Skeletal muscle satellite cell (primary cell): ENCODE data around the gene KIF27.

Source experiments
- H3K27me3 ChIP-seq: 2 replicates; pipeline ENCODE4 v1.7.0; 2013; ENCODE audit warnings: low read length; ENCODE audit not compliant: control insufficient read depth, insufficient read depth
- H3K36me3 ChIP-seq: 2 replicates; pipeline ENCODE4 v1.7.0; 2013; ENCODE audit warnings: mild to moderate bottlenecking, control low read depth, low read length; ENCODE audit not compliant: insufficient read depth
- H3K4me1 ChIP-seq: 2 replicates; pipeline ENCODE4 v1.7.0; 2013; ENCODE audit warnings: low read length; ENCODE audit not compliant: control insufficient read depth, insufficient read depth
- H3K4me2 ChIP-seq: 2 replicates; pipeline ENCODE4 v1.7.0; 2013; ENCODE audit warnings: mild to moderate bottlenecking, low read length
- H3K4me3 ChIP-seq: 2 replicates; pipeline ENCODE4 v1.7.0; 2013; ENCODE audit warnings: low read length
- H3K9ac ChIP-seq: 2 replicates; pipeline ENCODE4 v1.7.0; 2013; ENCODE audit warnings: mild to moderate bottlenecking, low read depth, low read length, moderate library complexity
- H3K9me3 ChIP-seq: replicated peaks from 2 replicates; pipeline ENCODE4 v1.7.0; 2013; ENCODE audit warnings: mild to moderate bottlenecking, control low read depth, low read length

Gene KIF27

DNA sequence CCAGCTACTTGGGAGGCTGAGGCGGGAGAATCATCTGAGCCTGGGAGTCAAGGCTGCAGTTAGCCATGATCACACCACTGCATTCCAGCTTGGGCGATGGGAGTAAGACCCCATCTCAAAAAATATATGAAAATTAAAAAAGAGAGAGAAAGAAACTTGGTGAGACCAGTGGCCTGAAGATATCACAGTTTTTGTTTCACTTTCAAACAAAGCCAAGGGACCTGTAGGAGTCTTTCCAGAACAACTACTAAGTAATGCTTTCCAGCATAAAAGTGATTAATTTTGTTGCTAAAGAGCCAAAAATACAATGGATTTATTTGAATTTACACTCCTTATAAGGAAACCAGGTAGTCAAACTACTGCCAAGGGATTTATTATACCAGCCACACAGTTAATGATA is 127.2 kb downstream of the KIF27 start:
- no peaks in the 10 kb centered on the region for H3K4me1 ChIP-seq

DNA sequence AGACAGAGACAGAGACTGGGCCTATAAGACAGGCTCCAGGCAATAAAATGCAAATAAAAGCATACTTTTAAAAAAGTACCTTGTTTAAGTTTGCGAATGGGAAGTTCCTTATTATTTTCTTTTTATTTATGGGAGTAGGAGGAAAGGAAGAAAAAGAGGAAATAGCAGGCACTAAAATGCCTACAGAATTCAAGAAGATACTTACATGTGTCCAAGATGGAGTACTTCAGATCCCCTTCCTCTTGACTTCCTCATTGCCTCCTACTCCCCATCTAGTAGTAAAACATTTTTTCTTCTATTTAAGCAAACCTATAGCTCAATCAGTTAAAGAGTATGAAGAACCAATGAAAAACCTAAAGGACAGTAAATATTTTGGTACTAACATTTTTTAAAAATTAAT is 128.5 kb downstream of the KIF27 start:
- no peaks in the 10 kb centered on the region for H3K9me3 ChIP-seq
- no peaks in the 10 kb centered on the region for H3K36me3 ChIP-seq
- H3K9ac ChIP-seq: no peak overlapping the region
- H3K27me3 ChIP-seq: no peaks in the 10 kb centered on the region
- no peaks in the 10 kb centered on the region for H3K4me1 ChIP-seq
- H3K4me2 ChIP-seq: no peak overlapping the region
- H3K4me3 ChIP-seq: no peak overlapping the region

More for the DNA sequence above, 127.2 kb downstream of the KIF27 start:
- H3K4me3 ChIP-seq: no peak overlapping the region
- H3K4me2 ChIP-seq: no peak overlapping the region
- no peaks in the 10 kb centered on the region for H3K9me3 ChIP-seq
- no peaks in the 10 kb centered on the region for H3K27me3 ChIP-seq
- no peaks in the 10 kb centered on the region for H3K36me3 ChIP-seq
- no peak overlapping the region for H3K9ac ChIP-seq
